ENCODE measurements around the gene ENTPD2.

The ENTPD2 gene

DNA sequence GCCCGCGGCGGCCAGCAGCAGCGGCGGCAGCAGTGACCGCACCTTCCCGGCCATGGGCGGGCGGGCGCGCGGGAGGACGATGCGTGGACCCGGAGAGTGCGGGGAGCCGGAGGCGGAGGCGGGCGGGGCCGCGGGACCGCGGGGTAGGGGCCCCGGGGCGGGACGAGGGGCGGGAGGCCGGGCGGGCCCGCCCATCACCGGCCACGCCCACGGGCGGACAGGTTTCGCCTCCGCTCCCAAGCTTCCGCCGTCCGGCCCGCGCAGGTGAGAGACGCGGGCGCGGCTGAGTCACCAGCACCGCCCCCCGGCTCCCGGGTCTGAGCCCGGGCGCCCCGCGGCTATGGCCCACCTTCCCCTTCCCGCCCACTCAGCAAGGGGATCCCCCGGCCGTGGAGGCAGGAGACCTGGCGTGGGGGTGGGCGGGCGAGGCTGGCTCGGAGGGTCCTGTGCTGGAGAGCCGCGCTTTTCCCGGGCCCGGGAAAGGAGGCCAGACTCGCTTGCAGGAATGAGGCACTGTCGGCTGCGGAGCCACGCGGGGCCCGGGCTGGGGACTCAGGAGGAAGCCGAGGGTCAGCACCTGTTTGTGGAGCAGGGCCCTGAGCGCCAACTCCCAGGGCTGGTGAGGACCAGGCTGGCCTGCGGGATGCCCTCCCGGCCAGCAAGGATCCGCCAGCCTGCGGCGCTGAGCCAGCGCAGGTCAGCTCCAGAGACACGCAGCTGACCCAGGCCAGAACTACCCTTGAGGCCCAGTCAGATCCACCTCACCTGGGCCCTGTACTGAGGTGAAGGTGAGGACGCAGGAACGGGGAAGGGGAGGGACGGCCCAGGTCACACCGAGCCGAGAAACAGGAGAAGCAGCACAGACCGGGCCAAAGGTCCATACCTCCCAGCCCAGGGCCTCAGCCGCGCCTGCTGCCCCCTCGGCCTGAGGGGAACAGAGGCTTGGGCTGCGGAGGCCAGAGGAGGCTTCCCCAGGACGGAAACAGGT, at the start of gene ENTPD2:
ENTPD2 (minus strand) TSS at position 118 of the 988 bp plus-strand sequence; CDS start at position 54, 64 bp downstream.
- H3K36me3 Mint-ChIP-seq (ENCODE audit: low read depth): no peaks in the 10 kb centered on the region
- H3K4me3 Mint-ChIP-seq: no peak within 1 kb of the TSS
- no peaks in the 10 kb centered on the region for H3K9me3 Mint-ChIP-seq

GRCh38 chr9:137103206-137103999, 49.5 kb upstream of the ENTPD2 start:
- Mint-ChIP-seq H3K36me3 (ENCODE audit: low read depth) (peaks cover 20% of the 10 kb centered on the region), H3K9me3 (no peaks in the 10 kb centered on the region), H3K4me3 (no peak overlapping the region), H3K4me1 (ENCODE audit: low read depth) (no peaks in the 10 kb centered on the region), H3K27ac (no peak overlapping the region), H3K27me3 (ENCODE audit: low read depth) (no peaks in the 10 kb centered on the region)
- no peak for DNase-seq (ENCODE audit: low spot score)

More for the DNA sequence above, at the start of gene ENTPD2:
- H3K27me3 Mint-ChIP-seq (ENCODE audit: low read depth): peaks cover 23% of the 10 kb centered on the region
- DNase-seq (ENCODE audit: low spot score): peak; percentile 48
- H3K4me1 Mint-ChIP-seq (ENCODE audit: low read depth): no peaks in the 10 kb centered on the region
- H3K27ac Mint-ChIP-seq: no peak within 1 kb of the TSS

DNA sequence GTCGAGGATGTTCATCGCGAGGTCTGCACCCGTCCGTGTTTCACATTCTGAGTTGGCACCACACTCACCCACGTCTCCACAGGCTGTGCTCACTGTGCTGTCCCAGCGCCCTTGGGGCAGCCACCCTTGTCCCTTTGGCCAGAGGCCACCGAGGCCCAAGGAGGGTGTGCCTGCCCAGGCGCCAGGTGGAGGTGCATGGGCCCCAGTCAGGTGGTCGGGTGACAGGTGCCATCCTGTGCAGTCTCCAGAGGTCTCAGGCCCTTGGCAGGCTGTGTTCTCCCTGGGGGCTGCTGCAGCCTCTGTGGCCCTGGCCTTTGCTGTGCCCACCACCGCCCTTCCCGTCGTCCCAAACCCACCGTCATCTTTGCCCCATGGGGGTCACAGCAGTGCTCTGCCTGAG, 45.4 kb upstream of the ENTPD2 start:
- peaks cover 10% of the 10 kb centered on the region for H3K4me1 Mint-ChIP-seq (ENCODE audit: low read depth)
- no peaks in the 10 kb centered on the region for H3K9me3 Mint-ChIP-seq
- H3K27me3 Mint-ChIP-seq (ENCODE audit: low read depth): no peaks in the 10 kb centered on the region
- H3K27ac Mint-ChIP-seq: no peak overlapping the region
- DNase-seq (ENCODE audit: low spot score): no peak
- H3K36me3 Mint-ChIP-seq (ENCODE audit: low read depth): peaks cover 27% of the 10 kb centered on the region
- no peak overlapping the region for H3K4me3 Mint-ChIP-seq

- H3K27me3 Mint-ChIP-seq (ENCODE audit: low read depth): no peaks in the 10 kb centered on the region
- DNase-seq (ENCODE audit: low spot score): no peak
- no peak overlapping the region for H3K4me3 Mint-ChIP-seq
- H3K36me3 Mint-ChIP-seq (ENCODE audit: low read depth): peaks cover 28% of the 10 kb centered on the region
- peaks cover 12% of the 10 kb centered on the region for H3K4me1 Mint-ChIP-seq (ENCODE audit: low read depth)
- no peak overlapping the region for H3K27ac Mint-ChIP-seq
- no peaks in the 10 kb centered on the region for H3K9me3 Mint-ChIP-seq
These were observed 44.1 kb upstream of the ENTPD2 start for GRCh38 chr9:137097761-137098462.

- DNase-seq (ENCODE audit: low spot score): no peak
- peak overlapping the region; percentile 97 for H3K27ac Mint-ChIP-seq
- H3K4me3 Mint-ChIP-seq: peak overlapping the region; percentile 82
- H3K27me3 Mint-ChIP-seq (ENCODE audit: low read depth): no peaks in the 10 kb centered on the region
- H3K9me3 Mint-ChIP-seq: no peaks in the 10 kb centered on the region
- H3K36me3 Mint-ChIP-seq (ENCODE audit: low read depth): peaks cover 34% of the 10 kb centered on the region
- peaks cover 12% of the 10 kb centered on the region for H3K4me1 Mint-ChIP-seq (ENCODE audit: low read depth)
These were observed 43.1 kb upstream of the ENTPD2 start for GRCh38 chr9:137096785-137097546.

- Mint-ChIP-seq H3K27ac (peak overlapping the region; percentile 97), H3K9me3 (no peaks in the 10 kb centered on the region), H3K4me1 (ENCODE audit: low read depth) (peaks cover 12% of the 10 kb centered on the region), H3K4me3 (peak overlapping the region; percentile 82), H3K36me3 (ENCODE audit: low read depth) (peaks cover 34% of the 10 kb centered on the region), H3K27me3 (ENCODE audit: low read depth) (no peaks in the 10 kb centered on the region)
- DNase-seq (ENCODE audit: low spot score): peak; percentile 87
These were observed 42.0 kb upstream of the ENTPD2 start for GRCh38 chr9:137095664-137096517.

- Mint-ChIP-seq H3K4me3 (no peak overlapping the region), H3K9me3 (no peaks in the 10 kb centered on the region), H3K4me1 (ENCODE audit: low read depth) (peaks cover 26% of the 10 kb centered on the region), H3K27me3 (ENCODE audit: low read depth) (no peaks in the 10 kb centered on the region), H3K27ac (peak overlapping the region; percentile 60), H3K36me3 (ENCODE audit: low read depth) (peaks cover 20% of the 10 kb centered on the region)
- no peak for DNase-seq (ENCODE audit: low spot score)
These were observed 35.5 kb upstream of the ENTPD2 start for GRCh38 chr9:137089232-137089947.

GRCh38 chr9:137088121-137088520, 34.3 kb upstream of the ENTPD2 start:
- Mint-ChIP-seq H3K36me3 (ENCODE audit: low read depth) (peaks cover 18% of the 10 kb centered on the region), H3K9me3 (no peaks in the 10 kb centered on the region), H3K27me3 (ENCODE audit: low read depth) (no peaks in the 10 kb centered on the region), H3K4me1 (ENCODE audit: low read depth) (peaks cover 25% of the 10 kb centered on the region), H3K27ac (peak overlapping the region; percentile 94), H3K4me3 (peak overlapping the region; percentile 91)
- DNase-seq (ENCODE audit: low spot score): no peak

GRCh38 chr9:137087409-137087925, 33.6 kb upstream of the ENTPD2 start:
- H3K9me3 Mint-ChIP-seq: no peaks in the 10 kb centered on the region
- peaks cover 25% of the 10 kb centered on the region for H3K4me1 Mint-ChIP-seq (ENCODE audit: low read depth)
- peaks cover 14% of the 10 kb centered on the region for H3K36me3 Mint-ChIP-seq (ENCODE audit: low read depth)
- peak overlapping the region; percentile 91 for H3K4me3 Mint-ChIP-seq
- no peaks in the 10 kb centered on the region for H3K27me3 Mint-ChIP-seq (ENCODE audit: low read depth)
- peak overlapping the region; percentile 94 for H3K27ac Mint-ChIP-seq
- DNase-seq (ENCODE audit: low spot score): no peak

DNA sequence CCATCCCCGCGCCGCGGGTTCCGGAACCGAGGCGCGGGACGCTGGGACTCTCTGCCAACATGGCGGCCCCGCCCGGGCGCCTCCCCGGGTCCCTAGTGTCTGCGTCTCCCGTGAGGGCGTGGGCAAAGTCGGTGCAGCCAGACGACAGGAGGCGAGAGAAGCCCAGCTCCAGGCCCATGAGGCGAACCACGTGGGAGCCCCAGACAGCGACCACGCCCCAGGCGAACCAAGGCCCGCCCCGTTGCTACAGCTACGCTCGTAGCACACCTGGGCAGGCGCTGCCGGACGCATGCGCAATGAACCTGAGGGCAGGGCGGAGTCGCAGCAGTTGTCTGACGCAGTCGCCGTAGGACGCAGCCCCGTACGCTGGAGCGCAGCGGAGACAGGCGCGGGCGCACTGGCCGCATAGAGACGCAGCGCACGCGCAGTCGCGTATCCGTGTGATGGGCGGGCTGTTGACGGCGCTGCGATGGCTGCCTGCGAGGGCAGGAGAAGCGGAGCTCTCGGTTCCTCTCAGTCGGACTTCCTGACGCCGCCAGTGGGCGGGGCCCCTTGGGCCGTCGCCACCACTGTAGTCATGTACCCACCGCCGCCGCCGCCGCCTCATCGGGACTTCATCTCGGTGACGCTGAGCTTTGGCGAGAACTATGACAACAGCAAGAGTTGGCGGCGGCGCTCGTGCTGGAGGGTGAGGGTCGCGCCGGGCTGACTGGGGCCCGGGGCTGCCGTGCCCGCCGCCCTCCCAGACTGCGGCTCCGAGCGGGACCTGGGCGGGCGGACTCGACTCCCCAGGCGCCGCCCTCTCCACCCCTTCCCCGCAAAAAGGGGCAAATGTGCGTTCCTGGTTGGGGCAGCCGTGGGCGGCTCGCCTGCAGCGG, 32.9 kb upstream of the ENTPD2 start, which contains the start of gene MAN1B1:
MAN1B1 (plus strand) TSS at position 455 of the 878 bp plus-strand sequence; CDS start at position 470, 15 bp downstream.
- H3K9me3 Mint-ChIP-seq: no peaks in the 10 kb centered on the region
- DNase-seq (ENCODE audit: low spot score): peak; percentile 100
- H3K27me3 Mint-ChIP-seq (ENCODE audit: low read depth): no peaks in the 10 kb centered on the region
- H3K4me1 Mint-ChIP-seq (ENCODE audit: low read depth): peaks cover 25% of the 10 kb centered on the region
- H3K27ac Mint-ChIP-seq: peak within 1 kb of the TSS; percentile 97
- peak within 1 kb of the TSS; percentile 91 for H3K4me3 Mint-ChIP-seq
- peaks cover 15% of the 10 kb centered on the region for H3K36me3 Mint-ChIP-seq (ENCODE audit: low read depth)

GRCh38 chr9:137085920-137086530, 32.2 kb upstream of the ENTPD2 start:
- Mint-ChIP-seq H3K27me3 (ENCODE audit: low read depth) (no peaks in the 10 kb centered on the region), H3K4me3 (peak overlapping the region; percentile 90), H3K9me3 (no peaks in the 10 kb centered on the region), H3K4me1 (ENCODE audit: low read depth) (peaks cover 25% of the 10 kb centered on the region), H3K36me3 (ENCODE audit: low read depth) (peaks cover 19% of the 10 kb centered on the region), H3K27ac (peak overlapping the region; percentile 97)
- DNase-seq (ENCODE audit: low spot score): peak; percentile 47

Measured in T-helper 2 cell treated with Interferon-gamma antibody and Interleukin-4, amounts not matched to agents 5 μg/mL and 100 μg/mL, for 36 hours (primary cell).